ENCODE data around the gene SAMD11.
"Not testable (repeated sequence)": the region's sequence is repeated elsewhere in the genome, so short reads cannot be mapped to it uniquely, and the experiment has no call there.

SAMD11 gene

DNA sequence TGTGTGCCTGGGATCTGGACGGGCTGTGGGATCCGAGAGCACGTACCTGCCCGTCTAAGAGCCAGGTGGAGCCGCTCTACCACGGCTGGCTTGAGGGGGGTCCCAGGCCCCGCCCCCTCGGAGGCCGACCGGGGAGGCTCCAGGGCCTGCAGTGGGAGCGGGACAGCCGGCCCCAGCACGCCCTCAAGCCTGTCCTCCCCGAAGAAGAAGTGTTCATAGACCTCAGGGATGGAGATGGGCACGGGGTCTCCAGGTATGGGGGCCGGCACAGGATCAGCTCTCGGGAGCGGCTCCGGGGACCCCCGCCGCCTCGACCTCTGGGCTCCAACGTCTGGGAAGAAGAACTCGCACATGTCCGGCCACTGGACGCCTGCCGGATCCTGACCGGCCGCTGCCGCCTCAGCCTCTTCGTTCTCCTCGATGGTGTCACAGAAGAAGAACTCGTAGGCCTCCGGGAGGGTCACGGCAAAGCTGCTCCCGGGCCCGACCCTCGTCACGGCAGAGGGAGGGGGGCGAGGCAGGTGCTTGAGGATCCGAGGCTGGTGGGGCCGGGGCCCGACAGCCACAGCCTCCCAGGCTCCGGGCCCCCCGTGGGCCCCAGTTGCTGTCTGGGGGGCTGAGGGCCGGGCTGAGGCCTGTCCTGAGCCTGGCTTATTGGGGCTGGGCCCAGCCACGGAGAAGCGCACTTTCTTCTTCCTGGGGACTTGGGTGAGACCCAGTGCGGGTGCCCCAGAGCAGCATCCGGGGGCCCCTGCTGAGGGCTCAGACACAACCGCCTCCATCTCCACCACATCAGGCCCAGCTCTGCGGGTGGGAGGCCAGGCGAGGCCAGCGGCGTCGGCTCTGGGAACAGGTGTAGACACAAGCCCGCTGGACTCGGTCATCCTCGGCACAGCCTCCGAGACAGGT, 55.4 kb downstream of the SAMD11 start:
- no peak for DNase-seq (ENCODE audit: low read depth)

GRCh38 chr1:979744-980072, 56.0 kb downstream of the SAMD11 start:
- no peak for DNase-seq (ENCODE audit: low read depth)

GRCh38 chr1:980137-980571, 56.4 kb downstream of the SAMD11 start:
- no peak for DNase-seq (ENCODE audit: low read depth)

DNA sequence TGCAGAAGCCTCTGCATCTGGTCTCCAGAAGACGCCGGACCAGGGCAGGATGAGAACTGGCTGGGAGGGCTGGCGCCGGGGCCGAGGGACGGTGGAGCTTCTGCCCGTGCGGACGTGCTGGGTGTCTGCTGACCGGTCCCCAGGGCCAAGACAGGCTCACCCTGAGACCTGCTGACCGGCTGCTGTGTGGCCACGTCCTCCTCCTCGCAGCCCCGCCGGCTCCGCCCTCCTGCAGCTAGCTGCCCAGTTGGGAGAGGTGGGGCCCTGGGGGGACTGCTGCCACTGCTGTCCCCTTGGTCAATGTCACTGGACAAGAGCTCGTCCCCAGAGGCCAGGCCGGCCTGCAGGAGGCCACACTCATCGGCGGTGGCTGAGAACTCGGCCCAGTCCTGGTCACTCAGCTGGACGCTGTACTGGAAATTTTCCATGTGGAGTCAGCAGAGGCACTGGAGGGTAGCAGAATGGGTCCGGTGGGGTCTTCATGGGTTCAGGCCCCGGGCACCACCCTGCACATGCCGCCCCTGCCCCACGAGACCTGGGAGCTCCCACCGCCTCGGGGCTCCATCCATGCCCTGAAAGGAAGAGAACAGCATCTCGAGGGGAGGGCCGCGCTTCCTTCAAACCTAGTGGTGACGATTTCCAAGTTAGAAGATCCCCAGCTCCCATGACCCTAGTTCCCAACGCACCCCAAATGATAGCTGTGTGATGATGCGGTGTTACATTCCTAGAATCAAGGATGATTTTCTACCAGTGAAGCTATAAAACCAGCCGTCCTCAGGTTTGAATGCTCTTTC, 57.1 kb downstream of the SAMD11 start:
- DNase-seq (ENCODE audit: low read depth) = no peak

DNA sequence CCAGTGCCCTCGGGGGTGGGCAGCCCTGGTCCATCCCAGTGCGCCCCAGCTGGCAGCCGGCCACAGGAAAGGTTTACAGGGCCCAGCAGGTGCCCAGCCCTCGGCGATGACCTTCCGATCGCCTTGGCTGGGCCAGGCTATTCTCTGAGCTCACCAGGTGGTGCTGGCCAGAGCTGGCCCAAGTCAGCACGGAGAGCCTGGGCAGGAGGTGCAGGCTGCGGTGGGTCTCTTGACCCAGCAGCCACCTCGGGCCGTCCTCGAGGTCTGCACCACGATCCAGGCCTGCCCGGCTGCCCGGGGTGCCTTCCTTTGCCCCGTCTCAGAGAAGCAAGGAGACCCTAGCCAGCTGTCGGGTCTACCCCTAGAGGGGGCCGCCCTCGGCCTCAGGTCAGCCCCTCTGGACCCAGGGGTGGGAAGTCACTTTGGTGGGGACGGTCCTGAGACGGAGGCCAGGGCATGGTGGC, 57.8 kb downstream of the SAMD11 start:
- no peak for DNase-seq (ENCODE audit: low read depth)

GRCh38 chr1:981955-982558, 58.3 kb downstream of the SAMD11 start, which contains the start of gene PERM1:
PERM1 (minus strand) TSS chr1:982093; CDS start chr1:981029, 1,064 bp downstream.
- no peak for DNase-seq (ENCODE audit: low read depth)

DNA sequence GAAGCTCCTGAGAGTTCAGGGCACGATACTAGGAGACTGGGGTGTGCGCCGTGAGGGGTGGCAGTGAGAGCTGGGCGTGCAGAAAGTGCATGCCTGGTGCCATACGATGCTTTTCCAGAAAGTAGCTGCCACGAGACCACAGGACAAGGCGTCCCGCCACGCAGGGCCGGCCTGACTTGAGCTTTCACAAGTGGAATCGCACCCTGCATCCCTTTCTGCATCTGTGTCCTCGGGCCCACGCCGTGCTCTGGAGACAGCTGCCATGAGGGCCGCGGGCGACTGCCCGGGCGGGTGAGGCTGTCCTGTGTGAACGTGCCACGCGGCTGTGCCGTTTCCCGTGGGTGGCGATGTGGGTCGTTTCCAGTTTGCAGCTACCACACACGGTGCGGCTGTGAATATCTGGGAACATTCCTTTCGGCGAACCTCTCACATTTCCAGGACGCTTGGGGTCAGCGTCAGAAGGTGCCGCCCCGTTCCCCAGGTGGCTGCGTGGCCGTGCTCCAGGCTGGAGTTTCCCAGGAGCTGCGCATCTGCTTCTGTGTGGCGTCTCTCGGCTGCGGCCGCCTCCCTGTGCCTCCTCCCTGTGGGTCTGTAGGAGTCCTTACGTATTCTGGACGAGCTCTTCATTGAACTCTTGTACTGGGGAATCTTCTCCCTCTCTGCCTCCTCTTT, 59.2 kb downstream of the SAMD11 start:
- DNase-seq (ENCODE audit: low read depth) = no peak

DNA sequence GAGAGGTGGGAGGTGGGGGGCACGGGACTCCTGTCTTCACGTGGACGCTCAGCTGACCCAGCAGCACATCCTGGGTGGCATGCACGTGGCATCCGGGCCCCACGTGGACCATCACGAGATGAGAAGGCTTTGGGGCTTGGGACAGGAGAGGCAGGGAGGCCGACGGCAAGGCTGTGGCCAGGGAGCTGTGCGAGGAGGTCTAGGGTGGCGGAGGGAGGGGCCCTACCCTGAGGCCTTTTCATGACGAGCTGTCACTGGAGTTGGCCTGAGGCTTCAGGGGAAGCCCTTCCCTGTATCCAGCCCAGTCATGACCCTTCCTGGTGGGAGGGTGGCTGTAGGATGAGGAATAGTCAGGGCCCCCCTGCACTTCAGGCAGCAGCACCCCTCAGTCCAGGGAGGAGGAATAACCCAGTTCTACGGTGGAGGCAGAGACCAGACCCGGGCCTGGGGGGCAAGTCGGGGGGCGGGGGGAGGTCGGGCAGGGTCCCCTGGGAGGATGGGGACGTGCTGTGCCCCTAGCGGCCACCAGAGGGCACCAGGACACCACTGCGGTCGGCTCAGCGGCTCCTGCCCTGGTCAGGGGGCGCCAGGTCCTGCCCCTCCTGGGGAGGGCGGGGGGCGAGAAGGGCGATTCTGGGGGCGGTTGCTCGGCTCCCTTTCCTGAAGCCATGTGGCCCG, 60.2 kb downstream of the SAMD11 start:
- no peak for DNase-seq (ENCODE audit: low read depth)

DNA sequence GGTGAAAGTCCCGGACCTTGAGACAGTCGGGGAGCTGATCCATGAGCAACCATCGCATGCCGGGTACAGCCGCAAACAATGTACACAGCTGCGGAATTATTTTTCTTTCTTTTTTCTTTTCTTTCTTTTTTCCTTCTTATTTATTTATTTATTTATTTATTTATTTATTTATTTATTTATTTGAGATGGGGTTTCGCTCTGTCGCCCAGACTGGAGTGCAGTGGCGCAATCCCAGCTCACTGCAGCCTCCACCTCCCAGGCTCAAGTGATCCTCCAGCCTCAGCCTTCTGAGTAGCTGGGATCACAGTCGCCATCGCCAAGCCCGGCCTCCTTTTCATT, 60.7 kb downstream of the SAMD11 start:
- no peak for DNase-seq (ENCODE audit: low read depth)

- no peak for DNase-seq (ENCODE audit: low read depth)
Measured at GRCh38 chr1:985126-985525, 61.4 kb downstream of the SAMD11 start.

DNA sequence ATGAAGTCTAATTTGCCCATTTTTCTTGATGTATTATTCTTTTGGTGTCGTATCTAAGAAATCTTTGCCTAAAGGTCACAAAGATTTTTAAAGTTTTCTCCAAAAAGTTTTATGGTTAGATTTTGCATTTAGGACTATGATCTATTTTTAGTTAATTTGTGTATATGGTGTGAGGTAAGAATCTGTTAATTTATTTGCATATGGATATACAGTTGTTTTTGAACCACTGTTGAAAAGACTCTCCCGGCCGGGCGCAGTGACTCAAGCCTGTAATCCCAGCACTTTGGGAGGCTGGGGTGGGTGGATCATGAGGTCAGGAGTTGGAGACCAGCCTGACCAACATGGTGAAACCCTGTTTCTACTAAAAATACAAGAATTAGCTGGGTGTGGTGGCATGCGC, 64.3 kb downstream of the SAMD11 start:
- DNase-seq (ENCODE audit: low read depth) = not testable (repeated sequence)

- DNase-seq (ENCODE audit: low read depth) = not testable (repeated sequence)
Measured at GRCh38 chr1:991275-991674, 67.6 kb downstream of the SAMD11 start.

DNA sequence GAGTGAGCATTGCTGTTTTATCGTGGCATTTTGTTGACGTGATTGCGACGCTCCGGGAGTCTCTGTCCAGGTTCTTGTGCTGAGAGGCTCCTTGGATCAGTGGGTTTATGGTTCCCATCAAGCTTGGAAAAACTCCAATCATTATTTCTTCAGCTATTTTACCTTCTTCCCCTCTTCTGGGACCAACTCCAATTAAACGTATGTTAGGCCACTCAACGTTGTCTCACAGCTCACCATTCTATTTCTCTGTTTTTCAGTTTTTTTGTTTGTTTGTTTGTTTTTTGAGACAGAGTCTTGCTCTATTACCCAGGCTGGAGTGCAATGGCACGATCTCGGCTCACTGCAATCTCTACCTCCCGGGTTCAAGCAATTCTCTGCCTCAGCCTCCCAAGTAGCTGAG, 68.2 kb downstream of the SAMD11 start:
- DNase-seq (ENCODE audit: low read depth) = no peak

GRCh38 chr1:992362-992761, 68.6 kb downstream of the SAMD11 start:
- no peak for DNase-seq (ENCODE audit: low read depth)

GRCh38 chr1:993379-993995, 69.8 kb downstream of the SAMD11 start:
- DNase-seq (ENCODE audit: low read depth) = no peak

Data from activated T-helper 1 cell treated with Interleukin-2 at 50 U/mL for 16 hours (primary cell).